Left ventricle myocardium inferior (tissue), 1 donor: ENCODE measurements around the gene CELF4. TPM values are rescaled to one million over a fixed set of nuclear protein-coding genes. Genes with fewer than 3 reads are reported as not detected.

ENCODE experiments used
- DNase-seq: peaks from one replicate; pipeline ENCODE4 v3.0.0-alpha.2; 2020
- H3K27ac ChIP-seq: fragments of 200-600 bp; replicated peaks from 2 replicates; pipeline ENCODE4 v1.8.0; 2021
- H3K27me3 ChIP-seq: fragments of 200-600 bp; 2 replicates; pipeline ENCODE4 v1.8.0; 2021; ENCODE audit warnings: low read depth
- H3K36me3 ChIP-seq: fragments of 200-600 bp; 2 replicates; pipeline ENCODE4 v1.8.0; 2021
- H3K4me1 ChIP-seq: fragments of 200-600 bp; 2 replicates; pipeline ENCODE4 v1.8.0; 2021
- H3K4me3 ChIP-seq: fragments of 200-600 bp; 2 replicates; pipeline ENCODE4 v1.8.0; 2021; ENCODE audit warnings: mild to moderate bottlenecking, moderate library complexity
- H3K9me3 ChIP-seq: fragments of 200-600 bp; replicated peaks from 2 replicates; pipeline ENCODE4 v1.8.0; 2021
- intact Hi-C: fragments of 100-400 bp; cut with micrococcal nuclease; formaldehyde crosslinking; loops from one replicate; pipeline ENCODE4 v1.11.0; 2022
- total RNA-seq: library from RNA; stranded (reverse); fragmentation: NEBNext Ultra II Directional; extraction: Animal tissue kit (Norgen Biotek cat#: 25700); gene quantifications from one replicate; pipeline ENCODE4 v1.2.1, GENCODE V29; 2021
- TF ChIP-seq, protein P1 (sequence below): fragments of 200-600 bp; IDR thresholded peaks from 2 replicates; pipeline ENCODE4 v1.8.0; 2021; ENCODE audit warnings: antibody characterized with exemption, mild to moderate bottlenecking, borderline replicate concordance
- donor health status: DM: no; HTN: yes; CAD: no; lungs with severe emphysema.

Gene CELF4
- total RNA-seq, 1 donor from 2014 or later: 0.60 TPM

DNA sequence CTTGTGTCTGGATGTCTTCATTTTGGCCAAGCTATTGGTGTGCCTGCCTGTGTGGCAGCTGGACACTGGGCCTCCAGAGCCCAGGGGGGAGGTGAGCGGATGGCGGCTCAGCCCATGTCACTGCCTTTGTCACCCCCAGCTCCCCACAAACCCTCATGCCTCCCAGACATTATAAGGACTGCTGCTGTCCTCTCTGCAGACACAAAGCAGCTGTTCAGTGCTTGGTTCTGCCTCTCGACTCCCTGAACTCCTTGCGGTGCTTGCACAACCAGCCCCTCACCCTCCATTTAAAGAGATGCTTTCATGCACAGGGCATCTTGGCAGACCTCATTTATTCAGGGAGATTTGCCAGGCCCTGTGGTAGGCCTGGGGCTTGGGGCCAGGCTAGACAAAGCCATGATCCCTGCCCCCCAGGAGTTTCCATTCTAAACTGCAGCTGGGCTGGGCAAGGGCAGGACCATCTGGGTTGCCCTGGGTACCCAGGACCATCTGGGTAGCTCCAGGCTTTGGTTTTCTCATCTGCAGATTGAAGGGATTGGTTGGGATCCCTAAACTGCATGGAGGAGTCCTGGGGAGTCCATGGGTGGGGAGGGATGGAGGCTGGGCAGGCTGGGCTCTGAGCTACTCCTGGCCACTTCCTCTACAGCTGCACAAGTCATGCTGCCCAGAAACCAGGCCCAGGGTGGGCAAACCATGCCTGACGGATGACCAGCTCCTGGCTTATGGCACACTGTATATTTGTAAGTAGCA, 168.5 kb downstream of the CELF4 start:
- Histone ChIP-seq H3K4me1 (peaks cover 15% of the 10 kb centered on the region), H3K9me3 (no peaks in the 10 kb centered on the region), H3K27ac (no peak overlapping the region), H3K36me3 (no peaks in the 10 kb centered on the region), H3K4me3 (no peak overlapping the region), H3K27me3 (peaks cover 14% of the 10 kb centered on the region)
- DNase-seq: no peak
- intact Hi-C loops: no loop called here
- TF ChIP-seq, protein P1, sequence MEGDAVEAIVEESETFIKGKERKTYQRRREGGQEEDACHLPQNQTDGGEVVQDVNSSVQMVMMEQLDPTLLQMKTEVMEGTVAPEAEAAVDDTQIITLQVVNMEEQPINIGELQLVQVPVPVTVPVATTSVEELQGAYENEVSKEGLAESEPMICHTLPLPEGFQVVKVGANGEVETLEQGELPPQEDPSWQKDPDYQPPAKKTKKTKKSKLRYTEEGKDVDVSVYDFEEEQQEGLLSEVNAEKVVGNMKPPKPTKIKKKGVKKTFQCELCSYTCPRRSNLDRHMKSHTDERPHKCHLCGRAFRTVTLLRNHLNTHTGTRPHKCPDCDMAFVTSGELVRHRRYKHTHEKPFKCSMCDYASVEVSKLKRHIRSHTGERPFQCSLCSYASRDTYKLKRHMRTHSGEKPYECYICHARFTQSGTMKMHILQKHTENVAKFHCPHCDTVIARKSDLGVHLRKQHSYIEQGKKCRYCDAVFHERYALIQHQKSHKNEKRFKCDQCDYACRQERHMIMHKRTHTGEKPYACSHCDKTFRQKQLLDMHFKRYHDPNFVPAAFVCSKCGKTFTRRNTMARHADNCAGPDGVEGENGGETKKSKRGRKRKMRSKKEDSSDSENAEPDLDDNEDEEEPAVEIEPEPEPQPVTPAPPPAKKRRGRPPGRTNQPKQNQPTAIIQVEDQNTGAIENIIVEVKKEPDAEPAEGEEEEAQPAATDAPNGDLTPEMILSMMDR: no peak

DNA sequence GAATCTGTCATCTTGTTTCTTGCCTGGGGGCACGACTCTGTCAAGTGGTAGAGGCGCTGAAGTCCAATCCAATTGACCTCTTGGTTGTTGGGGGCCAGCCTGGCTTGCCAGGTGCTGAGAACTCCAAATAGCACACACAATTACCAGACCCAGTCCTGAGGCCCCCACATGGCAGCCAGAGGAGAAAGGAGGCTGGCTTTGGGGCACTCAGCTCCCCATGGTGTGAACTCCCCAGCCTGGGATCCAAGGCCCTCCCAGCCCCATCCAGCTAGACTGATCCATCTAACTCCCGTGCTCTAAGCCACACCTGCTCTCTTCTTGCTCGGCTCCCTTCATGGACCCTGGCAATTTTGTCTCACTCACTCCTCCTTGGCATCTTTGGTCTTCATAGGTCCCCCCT, 170.0 kb downstream of the CELF4 start:
- intact Hi-C loops: no loop called here
- Histone ChIP-seq H3K4me3 (no peak overlapping the region), H3K9me3 (no peaks in the 10 kb centered on the region), H3K27ac (no peak overlapping the region), H3K4me1 (peaks cover 15% of the 10 kb centered on the region), H3K27me3 (peaks cover 23% of the 10 kb centered on the region), H3K36me3 (no peaks in the 10 kb centered on the region)
- DNase-seq: no peak
- TF ChIP-seq, protein P1: no peak

DNA sequence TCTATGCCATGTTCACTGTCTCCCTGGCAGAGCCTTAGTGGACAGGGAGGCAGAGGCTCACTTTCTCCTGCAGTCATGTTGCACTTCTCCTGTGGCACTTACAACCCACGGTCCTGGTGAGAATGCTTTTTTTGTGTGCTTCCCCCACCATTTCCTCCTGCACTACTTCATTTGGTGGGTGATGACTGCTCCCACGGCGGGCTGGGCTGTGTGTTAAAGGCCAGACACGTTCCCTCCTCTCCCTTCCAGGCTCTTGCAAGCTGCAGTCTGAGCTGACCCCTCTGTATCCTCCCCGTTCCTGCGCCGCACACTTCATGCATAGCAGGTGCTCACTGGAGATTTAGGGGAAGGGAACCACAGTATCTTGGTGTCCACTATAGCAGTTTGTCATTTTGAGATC, 170.5 kb downstream of the CELF4 start:
- no peaks in the 10 kb centered on the region for H3K9me3 ChIP-seq
- intact Hi-C loops: no loop called here
- TF ChIP-seq, protein P1: no peak
- H3K4me3 ChIP-seq: no peak overlapping the region
- H3K4me1 ChIP-seq: peaks cover 15% of the 10 kb centered on the region
- peaks cover 25% of the 10 kb centered on the region for H3K27me3 ChIP-seq
- no peak overlapping the region for H3K27ac ChIP-seq
- H3K36me3 ChIP-seq: no peaks in the 10 kb centered on the region
- no peak for DNase-seq

DNA sequence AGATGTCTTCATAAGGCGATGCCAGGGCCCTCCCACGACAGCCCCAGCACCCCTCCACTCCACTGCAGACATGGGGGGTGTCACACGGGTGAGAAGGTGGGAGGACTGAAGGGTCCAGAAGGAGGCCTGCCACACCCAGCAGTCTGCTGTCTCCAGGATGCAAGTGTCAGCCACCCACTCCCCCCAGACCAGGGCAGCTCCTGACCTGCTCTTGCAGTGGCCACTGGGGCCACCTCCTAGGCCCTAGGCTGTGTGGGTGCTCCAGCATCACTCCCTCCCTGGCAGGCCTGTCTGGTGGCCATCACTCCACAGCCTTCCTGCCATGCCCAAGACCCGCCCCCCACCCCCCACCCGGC, 171.0 kb downstream of the CELF4 start:
- intact Hi-C loops: no loop called here
- peaks cover 27% of the 10 kb centered on the region for H3K27me3 ChIP-seq
- DNase-seq: no peak
- H3K36me3 ChIP-seq: no peaks in the 10 kb centered on the region
- H3K9me3 ChIP-seq: peaks cover 5% of the 10 kb centered on the region
- H3K27ac ChIP-seq: no peak overlapping the region
- TF ChIP-seq, protein P1: no peak
- H3K4me3 ChIP-seq: peak overlapping the region; percentile 67
- H3K4me1 ChIP-seq: peaks cover 15% of the 10 kb centered on the region

DNA sequence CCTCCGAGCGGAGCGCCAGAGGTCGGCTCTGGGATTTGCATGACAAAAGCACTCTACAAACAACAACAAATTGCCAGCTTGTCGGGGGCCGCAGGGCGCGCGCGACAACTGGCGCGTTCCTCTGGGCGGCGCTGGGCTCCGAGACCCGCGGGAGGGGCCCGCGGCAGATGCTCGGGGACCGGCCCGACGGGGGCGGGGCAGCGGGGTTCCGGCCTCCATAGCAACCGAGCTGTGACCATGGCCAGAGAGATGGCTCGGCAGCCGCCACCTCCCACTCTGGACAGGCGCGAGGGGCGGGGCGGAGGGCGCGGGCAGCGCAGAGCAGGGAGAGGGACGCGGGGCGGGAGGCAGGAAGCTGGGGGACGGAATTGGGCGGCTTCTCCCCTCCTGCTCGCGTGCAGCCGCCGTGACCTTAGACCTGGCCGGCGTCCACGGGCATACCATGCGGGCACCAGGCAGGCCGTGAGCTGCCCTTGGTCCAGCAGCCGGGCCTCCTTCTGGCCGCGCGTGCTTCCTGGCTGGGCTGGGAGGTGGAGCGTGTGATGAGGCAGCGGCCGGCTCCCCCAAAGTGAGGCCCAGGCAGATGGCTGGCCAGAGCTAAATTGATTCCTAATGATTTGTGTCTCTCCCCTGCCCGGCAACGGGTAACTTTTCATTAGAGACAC, 171.5 kb downstream of the CELF4 start:
- no peaks in the 10 kb centered on the region for H3K36me3 ChIP-seq
- intact Hi-C loops: no loop called here
- H3K9me3 ChIP-seq: peaks cover 10% of the 10 kb centered on the region
- H3K27me3 ChIP-seq: peaks cover 32% of the 10 kb centered on the region
- H3K27ac ChIP-seq: no peak overlapping the region
- peak; percentile 83 for DNase-seq
- H3K4me1 ChIP-seq: peaks cover 15% of the 10 kb centered on the region
- TF ChIP-seq, protein P1: peak; percentile 23
- peak overlapping the region; percentile 67 for H3K4me3 ChIP-seq
